GM19240 (cell line): ENCODE measurements around the gene PLPPR4.
"Not testable (repeated sequence)": the region's sequence is repeated elsewhere in the genome, so short reads cannot be mapped to it uniquely, and the experiment has no call there.

ENCODE experiments used
- DNase-seq: peaks from one replicate; pipeline ENCODE4 v3.0.0; 2011; ENCODE audit warnings: low spot score; ENCODE audit not compliant: insufficient read length

PLPPR4 gene

GRCh38 chr1:99269321-99269720 is 5.0 kb downstream of the PLPPR4 start:
- no peak for DNase-seq

DNA sequence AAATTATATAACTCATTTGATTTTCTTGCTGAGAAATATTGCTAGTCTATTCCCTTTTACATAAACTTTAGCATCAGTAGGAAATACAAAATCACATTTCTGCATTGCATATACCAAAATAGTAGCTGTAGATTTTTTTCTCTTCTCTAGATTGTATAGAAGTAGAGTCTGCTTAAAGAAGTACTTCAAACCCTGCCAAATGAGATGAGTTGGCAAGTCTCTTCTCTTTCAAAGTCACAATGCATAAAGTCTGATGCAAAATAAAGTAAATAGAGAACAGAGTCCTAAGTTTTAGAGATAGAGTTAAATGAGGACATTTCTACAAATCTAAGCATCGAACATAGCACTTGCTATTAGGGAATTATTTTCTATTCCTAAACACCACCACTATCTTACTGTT is 6.4 kb downstream of the PLPPR4 start:
- no peak for DNase-seq

DNA sequence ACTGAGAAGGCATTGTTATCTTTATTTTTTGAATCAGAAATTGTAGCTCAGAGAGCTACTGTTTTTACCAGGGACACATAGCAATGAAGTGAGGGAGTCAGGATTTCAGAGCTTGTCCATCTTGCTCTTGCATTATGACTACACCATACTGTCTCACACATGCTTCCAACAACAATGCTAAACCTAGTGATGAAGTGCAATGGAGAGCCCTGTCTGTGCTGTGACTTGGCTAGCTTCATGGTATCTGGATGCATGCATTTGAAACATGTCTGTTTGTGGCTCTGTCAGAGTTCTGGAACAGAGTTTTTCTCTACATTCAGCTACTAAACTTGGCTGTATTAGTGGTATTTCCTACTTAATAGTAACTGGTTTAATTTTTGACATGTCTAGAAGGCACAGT is 7.0 kb downstream of the PLPPR4 start:
- no peak for DNase-seq

DNA sequence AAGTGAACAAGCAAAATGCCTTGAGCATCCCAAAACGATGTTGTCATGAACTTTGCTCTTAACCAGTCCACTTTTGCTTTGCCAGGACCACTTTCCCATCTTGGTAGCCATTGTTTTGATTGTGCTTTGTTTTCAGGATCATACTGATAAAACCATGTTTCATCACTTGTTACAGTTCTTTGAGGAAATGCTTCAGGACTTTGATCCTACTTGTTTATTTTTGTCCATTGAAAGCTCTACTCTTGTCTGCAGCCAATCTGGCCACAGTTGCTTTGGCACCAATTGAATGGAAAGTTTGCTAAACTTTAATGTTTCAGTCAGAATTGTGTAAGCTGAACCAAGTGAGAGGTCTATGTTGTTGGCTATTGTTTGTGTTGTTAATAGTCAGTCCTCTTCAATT is 12.8 kb downstream of the PLPPR4 start:
- DNase-seq, result no peak

GRCh38 chr1:99279525-99279924 is 15.2 kb downstream of the PLPPR4 start:
- DNase-seq, result no peak

DNA sequence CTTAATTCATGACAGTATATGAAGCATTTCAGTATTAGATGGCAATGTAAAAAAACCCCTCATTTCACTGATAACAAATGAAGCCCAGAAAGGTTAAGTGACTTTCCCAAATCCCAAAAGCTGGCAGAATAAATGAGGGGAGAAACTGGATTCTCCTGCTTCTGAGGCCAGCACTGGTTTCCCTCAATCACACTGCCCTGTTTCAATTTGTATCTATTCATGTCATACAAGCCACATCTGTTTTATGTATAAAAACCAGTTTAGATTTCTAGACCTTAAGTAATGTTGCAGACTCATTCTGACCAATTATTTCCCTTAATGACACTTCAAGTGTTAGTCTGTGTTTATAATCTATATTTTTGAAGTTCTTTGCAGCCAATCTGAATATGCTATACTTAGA is 16.8 kb downstream of the PLPPR4 start:
- DNase-seq, result no peak

GRCh38 chr1:99282536-99282935 is 18.2 kb downstream of the PLPPR4 start:
- DNase-seq, result no peak

DNA sequence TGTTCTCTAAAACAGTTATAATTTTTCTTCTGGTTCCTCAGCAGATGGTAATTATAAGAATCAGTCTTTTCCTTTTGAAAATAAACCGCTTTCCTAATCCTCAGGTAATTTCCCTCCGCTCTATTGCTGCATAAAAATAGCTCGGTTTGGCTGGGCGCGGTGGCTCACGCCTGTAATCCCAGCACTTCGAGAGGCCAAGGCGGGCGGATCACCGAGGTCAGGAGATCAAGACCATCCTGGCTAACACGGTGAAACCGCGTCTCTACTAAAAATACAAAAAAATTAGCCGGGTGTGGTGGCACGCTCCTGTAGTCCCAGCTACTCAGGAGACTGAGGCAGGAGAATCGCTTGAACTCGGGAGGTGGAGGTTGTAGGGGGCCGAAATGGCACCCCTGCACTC is 19.2 kb downstream of the PLPPR4 start:
- not testable (repeated sequence) for DNase-seq

- DNase-seq, result no peak
Observed at GRCh38 chr1:99292886-99293285, 28.6 kb downstream of the PLPPR4 start.

DNA sequence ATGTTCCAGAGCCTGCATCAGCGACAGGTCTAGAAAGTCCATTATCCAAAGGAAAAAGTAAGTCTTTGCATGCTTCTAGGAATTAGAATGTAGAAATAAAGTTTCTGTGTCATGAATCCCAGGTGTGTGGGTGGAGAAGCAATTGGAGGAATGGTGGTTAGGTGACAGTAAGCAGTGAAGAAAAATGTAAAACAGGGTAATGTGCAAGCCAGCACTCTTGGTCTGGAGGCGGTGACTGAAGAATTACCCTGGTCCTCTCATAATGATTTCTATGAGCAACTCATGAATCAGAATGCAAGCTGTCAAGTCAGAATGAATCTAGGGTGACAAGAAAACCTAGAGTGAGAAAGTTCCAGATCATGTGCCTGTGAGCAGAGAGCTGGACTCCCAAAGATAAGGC is 33.6 kb downstream of the PLPPR4 start:
- DNase-seq, result no peak

- no peak for DNase-seq
Observed at GRCh38 chr1:99304725-99305282, 40.5 kb downstream of the PLPPR4 start.

DNA sequence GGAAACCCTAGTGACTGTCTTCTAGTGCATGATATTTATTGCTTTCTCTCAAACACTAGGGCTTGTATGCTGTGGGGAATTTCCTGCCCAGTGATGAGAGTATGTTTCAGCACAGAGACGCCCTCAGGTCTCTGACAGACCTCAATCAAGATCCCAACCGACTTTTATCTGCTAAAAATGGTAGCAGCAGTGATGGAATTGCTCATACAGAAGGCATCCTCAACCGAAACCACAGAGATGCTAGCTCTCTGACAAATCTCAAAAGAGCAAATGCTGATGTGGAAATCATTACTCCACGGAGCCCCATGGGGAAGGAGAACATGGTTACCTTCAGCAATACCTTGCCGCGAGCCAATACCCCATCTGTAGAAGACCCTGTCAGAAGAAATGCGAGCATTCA is 41.3 kb downstream of the PLPPR4 start:
- no peak for DNase-seq

- DNase-seq, result no peak
Observed at GRCh38 chr1:99306056-99306455, 41.8 kb downstream of the PLPPR4 start.

DNA sequence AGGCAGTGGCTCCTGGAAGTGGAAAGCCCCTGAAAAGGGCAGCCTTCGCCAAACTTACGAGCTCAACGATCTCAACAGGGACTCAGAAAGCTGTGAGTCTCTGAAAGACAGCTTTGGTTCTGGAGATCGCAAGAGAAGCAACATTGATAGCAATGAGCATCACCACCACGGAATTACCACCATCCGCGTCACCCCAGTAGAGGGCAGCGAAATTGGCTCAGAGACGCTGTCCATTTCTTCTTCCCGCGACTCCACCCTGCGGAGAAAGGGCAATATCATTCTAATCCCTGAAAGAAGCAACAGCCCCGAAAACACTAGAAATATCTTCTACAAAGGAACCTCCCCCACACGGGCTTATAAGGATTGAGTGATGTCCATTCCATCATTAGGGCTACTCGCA is 42.4 kb downstream of the PLPPR4 start:
- DNase-seq, result no peak

DNA sequence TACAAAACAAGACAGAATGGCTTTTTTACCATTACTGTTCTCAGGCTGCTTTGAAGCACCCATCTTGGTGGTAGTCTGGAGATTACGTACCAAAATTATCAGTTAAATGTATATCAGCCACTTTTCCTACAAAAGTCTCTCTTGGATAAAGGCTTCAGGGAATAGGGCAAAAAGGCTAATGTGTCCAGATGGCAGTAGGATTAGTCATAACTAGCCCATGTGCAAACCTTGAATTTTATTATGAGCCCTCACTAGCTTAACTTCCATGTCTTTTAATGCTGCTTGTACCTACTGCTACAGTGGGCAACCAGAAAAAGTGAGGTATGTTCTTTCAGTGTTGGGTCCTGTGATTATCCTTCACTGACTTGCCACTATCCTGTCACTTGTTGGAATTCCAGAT is 51.0 kb downstream of the PLPPR4 start:
- DNase-seq, result no peak

DNA sequence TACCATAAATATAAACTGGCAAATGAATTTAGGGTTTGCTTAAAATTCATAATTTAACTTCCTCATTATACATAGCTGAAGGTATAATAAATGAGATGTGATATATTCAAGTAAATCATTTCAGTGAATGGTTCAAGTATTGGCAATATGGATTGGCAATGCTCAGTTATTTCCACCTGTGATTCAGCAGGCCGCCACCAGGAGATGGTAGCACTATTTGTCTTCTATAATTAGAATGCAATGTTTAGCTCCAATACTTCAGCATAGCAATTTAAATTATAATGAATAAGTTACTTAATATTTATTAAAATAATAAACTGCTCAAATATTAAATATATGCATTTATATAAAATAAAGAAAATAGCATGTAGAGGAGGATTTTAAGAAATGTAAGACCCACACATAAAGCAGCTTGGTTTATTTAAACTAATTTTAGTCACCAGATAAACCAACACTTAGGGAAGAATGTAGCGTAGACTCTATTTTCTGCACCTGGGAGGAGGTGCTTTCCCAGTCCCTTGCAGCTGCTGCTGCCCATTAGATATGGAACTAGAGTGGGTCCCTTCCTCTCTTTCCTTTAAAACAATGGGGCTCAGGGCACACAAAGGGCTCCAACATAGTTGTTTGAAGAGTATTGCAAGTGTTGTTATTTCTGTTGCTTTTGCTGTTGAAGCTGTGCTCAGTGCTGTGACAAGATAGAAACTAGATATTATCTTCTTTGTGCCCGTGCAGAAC is 62.1 kb downstream of the PLPPR4 start:
- no peak for DNase-seq

DNA sequence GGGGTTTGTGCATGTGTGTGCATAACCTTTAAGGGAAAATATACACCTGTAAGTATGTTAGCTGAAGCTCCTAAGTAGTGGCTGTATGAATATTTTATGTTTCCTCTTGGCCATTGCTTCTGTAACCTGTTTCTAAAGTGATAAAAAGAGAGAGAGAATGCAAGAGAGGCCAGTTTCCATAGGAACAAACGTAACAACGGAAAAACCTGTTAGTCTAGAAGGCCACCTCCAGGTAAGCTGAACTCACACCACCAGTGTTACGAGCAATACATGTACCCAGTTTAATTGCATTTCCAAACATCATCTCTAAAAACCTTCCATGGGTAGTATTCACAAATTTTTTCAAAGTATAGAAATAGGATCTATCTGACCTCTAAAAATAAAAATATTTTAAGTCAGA is 63.1 kb downstream of the PLPPR4 start:
- no peak for DNase-seq

GRCh38 chr1:99328171-99328570 is 63.9 kb downstream of the PLPPR4 start:
- no peak for DNase-seq

DNA sequence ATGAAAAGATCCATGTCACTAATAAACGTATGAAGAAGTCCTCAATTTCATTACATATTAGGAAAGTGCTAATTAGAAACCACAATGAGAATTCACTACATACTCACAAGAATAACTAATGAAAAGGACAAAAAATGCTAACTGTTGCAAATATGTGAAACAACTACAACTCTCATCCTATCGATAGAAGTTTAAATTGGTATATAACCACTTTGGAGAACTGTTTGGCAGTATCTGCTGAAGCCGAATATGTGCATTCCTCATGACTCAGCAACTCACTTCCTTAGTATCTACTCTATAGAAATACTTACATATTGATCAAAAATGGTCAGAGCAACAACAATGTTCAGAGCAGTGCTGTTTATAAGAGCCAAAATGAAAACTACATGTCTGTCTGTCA is 66.8 kb downstream of the PLPPR4 start:
- no peak for DNase-seq

- no peak for DNase-seq
Observed at GRCh38 chr1:99331636-99332035, 67.3 kb downstream of the PLPPR4 start.

GRCh38 chr1:99332561-99332960 is 68.3 kb downstream of the PLPPR4 start:
- DNase-seq, result no peak

- DNase-seq, result no peak
Observed at GRCh38 chr1:99334991-99335390, 70.7 kb downstream of the PLPPR4 start.

DNA sequence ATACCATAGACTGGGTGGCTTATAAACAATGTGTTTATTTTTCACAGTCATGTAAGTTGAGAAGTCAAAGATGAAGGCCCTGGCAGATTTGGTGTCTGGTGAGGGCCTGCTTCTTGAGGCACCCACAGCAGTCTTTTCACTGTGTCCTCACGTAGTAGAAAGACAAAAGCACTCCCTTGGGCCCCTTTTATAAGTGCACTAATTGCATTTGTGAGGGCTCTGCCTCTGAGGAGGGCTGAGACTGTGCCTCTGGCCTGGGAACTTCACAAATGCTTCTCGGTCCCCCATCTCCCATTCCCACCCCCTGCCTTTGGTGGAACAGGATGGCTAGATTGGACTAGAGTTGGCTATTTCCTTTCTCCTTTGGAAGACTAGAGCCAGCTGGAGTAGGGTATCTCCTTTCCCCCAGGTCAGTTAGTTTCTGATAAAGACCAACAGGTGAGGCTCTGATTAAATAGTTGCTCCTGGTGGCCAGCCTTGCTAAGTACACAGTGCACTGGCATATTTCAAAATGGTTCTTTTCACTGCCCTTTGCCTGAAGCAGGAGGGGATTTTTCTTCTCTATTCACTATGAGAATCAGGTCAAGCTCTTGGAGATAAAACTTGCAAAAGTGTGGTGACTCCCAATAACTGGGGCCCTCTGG is 82.9 kb downstream of the PLPPR4 start:
- DNase-seq, result no peak
